ENCODE data around the gene TCF12.

The TCF12 gene

GRCh38 chr15:57255751-57256341, 337.4 kb downstream of the TCF12 start:
- DNase-seq (ENCODE audit: low read depth) = no peak

- DNase-seq (ENCODE audit: low read depth) = no peak
Observed at GRCh38 chr15:57256939-57257338, 338.5 kb downstream of the TCF12 start.

- DNase-seq (ENCODE audit: low read depth) = no peak
Observed at GRCh38 chr15:57259568-57260040, 341.2 kb downstream of the TCF12 start.

GRCh38 chr15:57263520-57263919, 345.1 kb downstream of the TCF12 start:
- no peak for DNase-seq (ENCODE audit: low read depth)

GRCh38 chr15:57272771-57273357, 354.4 kb downstream of the TCF12 start:
- DNase-seq (ENCODE audit: low read depth) = no peak

- no peak for DNase-seq (ENCODE audit: low read depth)
Observed at GRCh38 chr15:57273402-57273801, 355.0 kb downstream of the TCF12 start.

- no peak for DNase-seq (ENCODE audit: low read depth)
Observed at GRCh38 chr15:57278439-57278838, 360.0 kb downstream of the TCF12 start.

GRCh38 chr15:57280464-57280863, 362.0 kb downstream of the TCF12 start:
- DNase-seq (ENCODE audit: low read depth) = no peak

- no peak for DNase-seq (ENCODE audit: low read depth)
Observed at GRCh38 chr15:57281321-57281720, 362.9 kb downstream of the TCF12 start.

GRCh38 chr15:57282686-57283085, 364.2 kb downstream of the TCF12 start:
- DNase-seq (ENCODE audit: low read depth) = no peak

- no peak for DNase-seq (ENCODE audit: low read depth)
Observed at GRCh38 chr15:57283774-57284503, 365.5 kb downstream of the TCF12 start.

- DNase-seq (ENCODE audit: low read depth) = no peak
Observed at GRCh38 chr15:57284535-57284934, 366.1 kb downstream of the TCF12 start.

GRCh38 chr15:57285386-57285785, 366.9 kb downstream of the TCF12 start:
- no peak for DNase-seq (ENCODE audit: low read depth)

GRCh38 chr15:57286446-57287122, 368.1 kb downstream of the TCF12 start:
- DNase-seq (ENCODE audit: low read depth) = no peak

- no peak for DNase-seq (ENCODE audit: low read depth)
Observed at GRCh38 chr15:57287123-57287521, 368.7 kb downstream of the TCF12 start.

- DNase-seq (ENCODE audit: low read depth) = no peak
Observed at GRCh38 chr15:57288926-57289580, 370.6 kb downstream of the TCF12 start.

GRCh38 chr15:57290187-57290586, 371.7 kb downstream of the TCF12 start:
- no peak for DNase-seq (ENCODE audit: low read depth)

GRCh38 chr15:57290826-57291225, 372.4 kb downstream of the TCF12 start:
- no peak for DNase-seq (ENCODE audit: low read depth)

GRCh38 chr15:57296473-57297162, 378.2 kb downstream of the TCF12 start:
- no peak for DNase-seq (ENCODE audit: low read depth)

- DNase-seq (ENCODE audit: low read depth) = no peak
Observed at GRCh38 chr15:57297163-57297593, 378.7 kb downstream of the TCF12 start.

- no peak for DNase-seq (ENCODE audit: low read depth)
Observed at GRCh38 chr15:57297630-57298029, 379.2 kb downstream of the TCF12 start.

- DNase-seq (ENCODE audit: low read depth) = no peak
Observed at GRCh38 chr15:57298204-57298603, 379.8 kb downstream of the TCF12 start.
